Ascending aorta (tissue), 2 donors: ENCODE data around the gene TMEM100. TPM values are rescaled to one million over a fixed set of nuclear protein-coding genes. Genes with fewer than 3 reads are reported as not detected.

Experiments used
- DNase-seq, 2 donors: peaks; one replicate each; pipeline ENCODE4 v3.0.0-alpha.2; 2019; ENCODE audit warnings: low spot score in 2 of 2
- H3K27ac ChIP-seq, 2 donors: fragments of 200-600 bp; sonication (generic); one replicate each; pipeline ENCODE4 v1.5.1; 2016 to 2017; ENCODE audit warnings: mild to moderate bottlenecking in 1 of 2
- H3K27me3 ChIP-seq: fragments of 200-600 bp; sonication (generic); one replicate; pipeline ENCODE4 v1.5.1; 2017
- H3K36me3 ChIP-seq, 2 donors: fragments of 200-600 bp; sonication (generic); one replicate each; pipeline ENCODE4 v1.5.1; 2016
- H3K4me1 ChIP-seq, 2 donors: fragments of 200-600 bp; sonication (generic); one replicate each; pipeline ENCODE4 v1.5.1; 2016 to 2017; ENCODE audit warnings: mild to moderate bottlenecking in 1 of 2
- H3K4me3 ChIP-seq, 2 donors: fragments of 200-600 bp; sonication (generic); one replicate each; pipeline ENCODE4 v1.5.1; 2016 to 2017; ENCODE audit warnings: mild to moderate bottlenecking in 1 of 2
- H3K9me3 ChIP-seq, 2 donors: fragments of 200-600 bp; sonication (generic); one replicate each; pipeline ENCODE4 v1.5.1; 2016
- intact Hi-C: fragments of 100-400 bp; cut with DNase I; formaldehyde crosslinking; loops from one replicate; pipeline ENCODE4 v1.15.1; 2023
- total RNA-seq: library from RNA; depleted of rRNA; stranded (reverse); fragments of >200 nt; gene quantifications from one replicate; pipeline ENCODE4 v1.1.0, GENCODE V29; 2016
- TF ChIP-seq, protein P1 (sequence below), 3 experiments: fragments of 200-600 bp in 2 of 3; fragments of 450-650 bp in 1 of 3; sonication (generic) in 2 of 3; IDR thresholded peaks; one replicate each; pipeline ENCODE4 v1.5.1; 2016 to 2019; ENCODE audit warnings: antibody characterized with exemption in 3 of 3, mild to moderate bottlenecking in 1 of 3, moderate library complexity in 1 of 3

TMEM100 gene
- total RNA-seq, 1 donor from 2014 or later = 1.7 TPM

- no peaks in the 10 kb centered on the region for H3K36me3 ChIP-seq
- H3K27me3 ChIP-seq = no peaks in the 10 kb centered on the region
- peaks cover 0 to 3% of the 10 kb centered on the region in 2 donors for H3K4me1 ChIP-seq
- no peak for DNase-seq
- no peak overlapping the region for H3K27ac ChIP-seq
- TF ChIP-seq, protein P1, sequence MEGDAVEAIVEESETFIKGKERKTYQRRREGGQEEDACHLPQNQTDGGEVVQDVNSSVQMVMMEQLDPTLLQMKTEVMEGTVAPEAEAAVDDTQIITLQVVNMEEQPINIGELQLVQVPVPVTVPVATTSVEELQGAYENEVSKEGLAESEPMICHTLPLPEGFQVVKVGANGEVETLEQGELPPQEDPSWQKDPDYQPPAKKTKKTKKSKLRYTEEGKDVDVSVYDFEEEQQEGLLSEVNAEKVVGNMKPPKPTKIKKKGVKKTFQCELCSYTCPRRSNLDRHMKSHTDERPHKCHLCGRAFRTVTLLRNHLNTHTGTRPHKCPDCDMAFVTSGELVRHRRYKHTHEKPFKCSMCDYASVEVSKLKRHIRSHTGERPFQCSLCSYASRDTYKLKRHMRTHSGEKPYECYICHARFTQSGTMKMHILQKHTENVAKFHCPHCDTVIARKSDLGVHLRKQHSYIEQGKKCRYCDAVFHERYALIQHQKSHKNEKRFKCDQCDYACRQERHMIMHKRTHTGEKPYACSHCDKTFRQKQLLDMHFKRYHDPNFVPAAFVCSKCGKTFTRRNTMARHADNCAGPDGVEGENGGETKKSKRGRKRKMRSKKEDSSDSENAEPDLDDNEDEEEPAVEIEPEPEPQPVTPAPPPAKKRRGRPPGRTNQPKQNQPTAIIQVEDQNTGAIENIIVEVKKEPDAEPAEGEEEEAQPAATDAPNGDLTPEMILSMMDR (IDR thresholded peaks at IDR 0.05) = no peak
- H3K4me3 ChIP-seq = no peak overlapping the region
- H3K9me3 ChIP-seq = no peaks in the 10 kb centered on the region
- intact Hi-C loops = loop anchor here (10.0 kb wide), 1 partner anchor 493 kb away; the partner anchor contains the start of gene HLF
These were observed 35.5 kb upstream of the TMEM100 start for GRCh38 chr17:55758171-55758570.

DNA sequence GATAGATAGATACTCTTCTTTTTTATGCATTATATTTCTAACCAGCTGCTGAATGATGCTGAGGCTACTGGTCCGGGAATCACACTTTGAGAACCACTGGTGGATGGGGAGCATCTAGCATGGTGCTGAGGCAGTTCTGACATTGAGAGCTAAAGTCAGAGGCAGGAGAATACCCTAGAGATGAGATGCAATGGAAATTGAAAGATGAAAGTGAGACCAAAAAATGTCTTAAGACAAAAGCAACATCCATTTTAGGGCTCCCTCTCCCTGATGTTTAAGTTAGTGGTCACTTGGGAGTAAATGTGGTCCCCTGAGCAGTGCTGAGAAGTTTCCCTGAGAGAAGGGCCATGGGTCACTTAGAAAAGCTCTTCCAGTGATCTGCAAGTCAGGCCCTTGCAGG lies 35.0 kb upstream of the TMEM100 start:
- Histone ChIP-seq H3K4me1 (peaks cover 0 to 3% of the 10 kb centered on the region in 2 donors), H3K36me3 (no peaks in the 10 kb centered on the region), H3K27me3 (no peaks in the 10 kb centered on the region), H3K9me3 (no peaks in the 10 kb centered on the region), H3K27ac (no peak overlapping the region), H3K4me3 (no peak overlapping the region)
- intact Hi-C loops = loop anchor here (10.0 kb wide), 1 partner anchor 493 kb away; the partner anchor contains the start of gene HLF
- TF ChIP-seq, protein P1 (IDR thresholded peaks at IDR 0.05) = no peak
- no peak for DNase-seq

DNA sequence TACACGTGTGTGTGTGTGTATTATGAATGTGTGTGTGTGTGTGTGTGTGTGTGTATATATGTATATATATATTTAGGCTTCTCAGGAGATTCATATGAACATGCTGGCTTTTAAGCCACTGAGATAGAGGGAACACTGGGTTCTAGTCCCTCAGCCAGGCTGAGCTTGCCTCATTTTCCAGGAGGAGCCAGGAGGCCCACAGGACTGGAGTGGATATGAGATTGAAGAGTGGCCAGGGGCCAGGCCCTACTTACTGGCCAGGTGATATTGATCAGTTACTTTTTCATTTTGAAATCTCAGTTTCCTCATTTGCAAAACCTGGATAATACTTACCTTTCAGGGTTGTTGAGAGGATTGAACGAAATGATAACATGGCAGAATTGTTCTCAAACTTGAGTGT lies 34.0 kb upstream of the TMEM100 start:
- Histone ChIP-seq H3K9me3 (no peaks in the 10 kb centered on the region), H3K4me3 (no peak overlapping the region), H3K4me1 (peaks cover 0 to 8% of the 10 kb centered on the region in 2 donors), H3K36me3 (no peaks in the 10 kb centered on the region), H3K27ac (no peak overlapping the region), H3K27me3 (no peaks in the 10 kb centered on the region)
- TF ChIP-seq, protein P1 (IDR thresholded peaks at IDR 0.05) = no peak
- intact Hi-C loops = loop anchor here (10.0 kb wide), 1 partner anchor 492 kb away; the partner anchor contains the start of gene HLF
- no peak for DNase-seq

DNA sequence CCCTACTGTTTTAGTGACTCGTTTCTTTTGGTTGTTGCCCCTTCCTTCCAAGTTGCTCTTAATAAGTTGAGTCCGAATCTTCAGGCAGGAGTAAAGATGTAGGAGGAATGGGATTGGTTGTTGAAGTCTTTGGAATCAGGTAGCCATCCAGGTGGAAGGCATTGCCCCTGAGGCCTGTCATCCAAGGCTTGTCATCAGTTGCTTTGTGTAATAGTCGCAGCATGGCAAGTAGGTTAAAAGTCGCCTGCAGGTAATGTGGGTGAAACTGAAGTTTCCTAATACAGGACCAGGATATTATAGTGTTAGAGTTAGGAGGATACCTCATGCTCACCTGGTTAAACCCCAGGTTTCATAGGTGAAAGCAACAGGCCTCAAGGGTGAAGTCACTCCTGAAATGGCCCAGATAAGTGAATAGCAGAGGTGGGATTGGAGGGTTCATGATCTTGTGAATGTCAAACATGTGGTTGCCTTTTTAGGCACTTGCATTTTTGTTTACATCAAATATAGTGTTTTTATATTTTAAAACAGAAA lies 29.1 kb upstream of the TMEM100 start:
- TF ChIP-seq, protein P1 (IDR thresholded peaks at IDR 0.05) = no peak
- H3K36me3 ChIP-seq = no peaks in the 10 kb centered on the region
- no peaks in the 10 kb centered on the region for H3K27me3 ChIP-seq
- peak overlapping the region in 1 of 2 donors; percentile 78 for H3K27ac ChIP-seq
- H3K4me1 ChIP-seq = peaks cover 0 to 6% of the 10 kb centered on the region in 2 donors
- DNase-seq = no peak
- no peaks in the 10 kb centered on the region for H3K9me3 ChIP-seq
- intact Hi-C loops = loop anchor here (2.0 to 10.0 kb wide), 3 partner anchors 27 to 487 kb away; partner anchors contain the start of genes HLF and MMD
- peak overlapping the region; percentile 88 to 94 for H3K4me3 ChIP-seq

DNA sequence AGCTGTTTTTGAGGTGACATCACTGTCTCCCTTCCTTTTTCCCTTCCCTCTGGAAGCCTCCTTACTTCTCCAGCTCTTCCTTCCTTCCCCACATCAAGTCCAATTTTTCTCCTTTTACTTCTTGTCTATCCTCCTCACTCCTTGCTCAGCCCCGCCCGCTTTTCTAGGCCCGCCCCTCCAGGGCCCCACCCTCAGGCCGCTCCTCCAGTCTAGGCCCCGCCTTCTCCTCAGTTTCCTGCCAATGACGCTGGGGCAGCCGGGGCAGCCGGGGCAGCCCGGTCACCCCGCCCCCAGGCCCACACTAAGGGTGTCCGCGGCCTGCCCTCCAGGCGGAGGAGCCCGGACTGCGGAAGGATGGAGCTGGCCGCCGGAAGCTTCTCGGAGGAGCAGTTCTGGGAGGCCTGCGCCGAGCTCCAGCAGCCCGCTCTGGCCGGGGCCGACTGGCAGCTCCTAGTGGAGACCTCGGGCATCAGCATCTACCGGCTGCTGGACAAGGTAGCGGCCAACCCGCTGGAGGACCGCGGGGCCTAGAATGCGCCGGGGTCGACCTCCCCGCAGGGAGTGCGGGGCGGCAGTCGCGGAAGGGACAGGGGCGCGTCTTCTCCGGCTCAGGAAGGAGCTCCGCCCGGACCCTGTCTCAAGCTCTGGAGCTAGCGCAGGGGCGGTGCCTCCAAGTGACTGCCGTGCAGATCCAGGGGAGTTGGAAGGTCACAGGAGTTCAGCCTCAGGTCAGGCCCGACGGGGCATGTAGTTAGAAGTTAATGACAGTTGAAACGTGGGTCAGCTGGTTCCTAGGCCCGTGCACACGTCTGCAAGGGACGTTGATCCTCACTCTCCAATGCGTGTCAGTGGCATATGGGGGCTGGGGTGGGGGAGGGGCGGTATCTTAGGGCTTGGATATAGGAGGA lies 28.3 kb upstream of the TMEM100 start, which contains the start of gene PCTP:
PCTP (plus strand) TSS at position 302 of the 908 bp plus-strand sequence; CDS start at position 355, 53 bp downstream.
- intact Hi-C loops = loop anchor here (2.0 to 10.0 kb wide), 3 partner anchors 26 to 486 kb away; partner anchors contain the start of genes HLF and MMD
- DNase-seq = peak; percentile 83 to 98

More for the DNA sequence above, 28.3 kb upstream of the TMEM100 start, which contains the start of gene PCTP:
- H3K27ac ChIP-seq = peak within 1 kb of the TSS; percentile 78 to 80
- no peaks in the 10 kb centered on the region for H3K27me3 ChIP-seq
- peaks cover 0 to 6% of the 10 kb centered on the region in 2 donors for H3K4me1 ChIP-seq
- H3K4me3 ChIP-seq = peak within 1 kb of the TSS; percentile 88 to 94
- H3K9me3 ChIP-seq = no peaks in the 10 kb centered on the region
- TF ChIP-seq, protein P1 (IDR thresholded peaks at IDR 0.05) = peak in 2 of 3 experiments; percentile 35 to 39
- H3K36me3 ChIP-seq = no peaks in the 10 kb centered on the region
